NCI-H82 treated with DMSO at 0.1 percent for 48 hours (cell line): Measurements from ENCODE around the gene RGS4.

ENCODE experiments used
- DNase-seq: peaks from one replicate; lab custom pipeline; 2025; ENCODE audit not compliant: unreplicated experiment; lab: John Stamatoyannopoulos, UW

The RGS4 gene

DNA sequence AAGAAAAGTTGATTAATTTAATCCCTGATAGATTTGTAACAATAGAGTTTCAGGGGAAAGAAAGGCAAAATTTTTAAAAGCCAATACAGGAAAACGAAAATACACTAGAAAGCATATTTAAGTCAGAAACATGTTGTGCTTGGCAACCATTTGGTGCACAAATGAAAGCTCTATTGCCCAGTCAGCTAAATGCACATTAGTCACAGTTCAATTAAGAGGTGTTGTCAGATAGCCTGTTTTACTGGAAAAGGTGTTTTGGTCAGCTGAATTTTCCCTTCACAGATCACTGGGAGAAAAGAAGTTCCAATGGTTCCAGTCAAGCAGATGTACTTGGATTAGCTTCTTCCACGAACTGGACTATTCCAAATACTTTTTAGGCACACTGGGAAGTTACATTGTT is 25.4 kb downstream of the RGS4 start:
- DNase-seq = no peak

DNA sequence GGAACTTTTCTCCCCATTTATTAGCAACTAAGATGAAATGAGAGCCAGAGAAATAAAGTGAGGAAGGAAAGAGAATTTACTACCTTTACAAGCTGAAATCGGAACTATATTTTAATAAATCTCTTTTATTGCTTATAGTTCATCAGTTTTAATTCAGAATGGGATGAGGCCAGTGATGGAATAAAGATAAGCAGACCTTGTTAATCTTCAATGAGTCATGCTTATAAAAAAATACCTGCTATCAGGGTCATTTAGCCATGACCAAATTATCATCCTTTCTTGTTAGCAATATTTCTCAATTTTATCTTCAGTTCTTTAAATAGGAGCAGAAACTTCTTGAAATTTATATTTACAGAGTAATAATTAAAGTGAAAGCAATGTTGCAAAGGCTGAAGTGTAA is 26.1 kb downstream of the RGS4 start:
- no peak for DNase-seq

DNA sequence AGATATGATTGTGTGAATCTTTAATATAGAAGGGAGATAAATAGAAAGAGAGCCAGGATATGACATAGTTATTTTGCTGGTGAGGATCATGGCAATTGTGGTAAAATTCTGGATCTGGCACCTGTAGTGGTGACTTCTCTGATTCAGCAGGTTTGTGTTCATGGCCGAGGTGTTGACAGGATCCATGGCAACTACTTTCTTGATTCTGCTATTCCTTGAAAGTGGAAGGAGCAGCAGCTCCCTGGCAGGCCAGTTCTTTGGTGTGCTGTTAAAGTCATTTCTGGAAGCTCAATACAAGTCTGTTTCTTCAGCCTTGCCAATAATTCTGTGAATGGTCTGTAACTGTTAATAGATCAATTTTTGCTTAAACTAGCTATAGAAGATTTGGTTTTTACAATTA is 33.4 kb downstream of the RGS4 start:
- DNase-seq = no peak

DNA sequence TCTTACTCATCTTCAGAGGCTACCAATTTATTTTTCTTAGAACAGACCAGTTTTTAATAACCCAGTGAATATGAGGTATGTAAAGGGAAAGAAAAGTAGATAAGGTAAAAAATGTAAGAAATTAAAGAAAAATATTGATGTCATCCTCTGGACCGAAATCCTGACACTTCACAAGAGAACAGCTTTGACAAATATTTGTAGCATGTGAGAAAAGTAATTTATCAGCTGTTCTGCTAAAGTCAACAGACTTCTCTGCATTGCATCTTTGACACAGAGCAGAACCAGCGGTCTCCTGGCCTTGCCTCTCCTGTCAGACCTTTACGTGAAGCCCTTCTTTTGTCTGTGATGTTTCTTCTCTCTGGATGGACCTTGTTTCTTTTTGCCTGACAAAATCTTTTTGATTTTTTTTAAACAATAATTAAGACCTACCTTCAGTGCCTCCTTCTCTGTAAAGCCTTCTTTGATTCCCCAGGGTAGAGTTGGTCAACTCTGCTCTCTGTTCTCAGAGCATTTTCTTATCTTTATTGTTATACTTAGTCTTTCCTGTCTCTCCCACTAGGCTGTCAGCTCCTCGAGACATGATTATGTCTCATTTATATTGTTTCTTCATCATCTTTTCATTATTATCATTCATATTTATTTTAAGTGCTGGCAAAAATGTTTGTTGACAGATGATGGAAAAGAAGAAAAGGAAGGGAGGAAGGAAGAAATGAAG is 35.4 kb downstream of the RGS4 start:
- DNase-seq = no peak

DNA sequence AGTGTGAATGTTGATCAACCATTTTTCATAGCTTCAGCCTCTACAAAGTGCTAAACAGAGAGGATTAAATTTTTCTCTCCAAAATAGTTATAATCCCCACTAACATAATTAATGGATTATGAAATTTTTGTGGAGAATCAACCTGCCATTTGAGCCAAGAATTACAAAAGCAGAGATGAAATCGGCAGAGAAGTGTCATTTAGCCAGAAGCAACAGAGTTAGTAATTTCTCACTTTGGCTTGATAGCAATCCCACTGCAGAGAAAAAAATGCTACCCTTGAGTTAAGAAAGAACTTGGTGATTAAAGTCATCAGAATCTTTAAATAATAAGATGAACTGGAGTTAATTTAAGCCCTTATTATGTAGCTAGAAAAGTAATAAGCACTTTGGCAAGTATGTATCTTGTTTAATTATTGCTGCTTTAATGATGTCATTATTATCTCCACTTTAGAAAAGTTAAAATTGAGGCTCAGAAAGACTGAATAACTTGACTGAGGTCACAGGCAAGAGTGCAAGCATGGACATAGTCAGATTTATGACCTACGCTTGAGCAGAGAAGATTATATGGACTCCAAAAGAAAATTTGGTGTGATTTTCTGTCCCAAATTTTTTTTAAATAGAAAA is 37.3 kb downstream of the RGS4 start:
- DNase-seq = no peak

DNA sequence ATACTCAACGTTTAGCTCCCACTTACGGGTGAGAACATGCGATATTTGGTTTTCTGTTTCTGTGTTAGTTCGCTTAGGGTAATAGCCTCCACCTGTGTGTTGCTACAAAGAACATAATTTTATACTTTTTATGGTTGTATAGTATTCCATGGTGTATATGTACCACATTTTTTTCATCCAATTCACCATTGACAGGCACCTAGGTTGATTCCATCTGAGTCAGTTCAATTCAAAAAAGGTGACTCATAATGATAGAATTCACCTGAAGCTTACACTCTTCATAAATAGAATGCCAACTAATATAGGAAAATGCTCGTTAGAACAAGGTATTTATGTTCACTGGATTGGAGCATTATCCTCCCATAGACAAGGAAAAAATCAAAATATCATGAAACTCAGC is 38.5 kb downstream of the RGS4 start:
- DNase-seq = no peak

DNA sequence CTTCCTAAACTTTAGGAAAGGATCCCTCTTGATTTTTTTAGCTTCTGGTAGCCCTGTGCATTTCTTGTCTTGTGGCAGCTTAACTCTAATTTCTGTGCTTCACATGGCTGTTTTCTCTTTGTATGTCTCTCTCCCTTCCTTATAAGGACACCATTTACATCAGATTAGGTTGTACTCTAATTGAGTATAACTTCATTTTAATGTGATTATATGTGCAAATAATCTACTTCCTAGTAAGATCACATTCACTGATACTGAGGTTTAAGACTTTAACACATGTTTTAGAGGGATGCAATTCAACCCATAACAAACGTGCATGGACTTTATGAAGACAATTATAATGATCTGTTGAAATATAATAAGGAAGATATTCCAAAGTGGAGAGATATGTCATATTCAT is 46.7 kb downstream of the RGS4 start:
- DNase-seq = peak; percentile 70

DNA sequence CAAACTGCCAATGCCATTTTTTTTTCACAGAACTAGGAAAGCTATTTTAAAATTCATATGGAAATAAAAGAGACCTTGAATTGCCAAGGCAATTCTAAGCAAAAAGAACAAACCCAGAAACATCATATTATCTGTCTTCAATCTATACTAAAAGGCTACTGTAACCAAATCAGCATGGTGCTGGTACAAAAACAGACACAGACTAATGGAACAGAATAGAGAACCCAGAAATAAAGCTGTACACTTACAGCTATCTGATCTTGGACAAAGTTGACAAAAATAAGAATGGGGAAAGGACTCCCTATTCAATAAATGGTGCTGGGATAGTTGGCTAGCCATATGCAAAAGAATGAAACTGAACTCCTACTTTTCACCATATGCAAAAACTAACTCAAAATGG is 50.5 kb downstream of the RGS4 start:
- no peak for DNase-seq

DNA sequence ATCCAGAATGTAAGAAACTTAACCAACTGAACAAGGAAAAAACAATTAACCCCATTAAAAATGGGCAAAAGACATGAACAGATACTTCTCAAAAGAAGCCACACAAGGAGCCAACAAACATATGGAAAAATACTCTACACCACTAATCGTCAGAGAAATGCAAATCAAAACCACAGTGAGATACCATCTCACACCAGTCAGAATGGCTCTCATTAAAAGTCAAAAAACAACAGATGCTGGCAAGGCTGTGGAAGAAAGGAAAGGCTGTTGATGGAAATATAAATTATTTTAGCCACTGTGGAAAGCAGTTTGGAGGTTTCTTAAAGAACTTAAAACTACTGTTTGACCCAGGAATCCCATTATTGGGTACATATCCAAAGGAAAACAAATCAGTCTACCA is 51.2 kb downstream of the RGS4 start:
- no peak for DNase-seq

DNA sequence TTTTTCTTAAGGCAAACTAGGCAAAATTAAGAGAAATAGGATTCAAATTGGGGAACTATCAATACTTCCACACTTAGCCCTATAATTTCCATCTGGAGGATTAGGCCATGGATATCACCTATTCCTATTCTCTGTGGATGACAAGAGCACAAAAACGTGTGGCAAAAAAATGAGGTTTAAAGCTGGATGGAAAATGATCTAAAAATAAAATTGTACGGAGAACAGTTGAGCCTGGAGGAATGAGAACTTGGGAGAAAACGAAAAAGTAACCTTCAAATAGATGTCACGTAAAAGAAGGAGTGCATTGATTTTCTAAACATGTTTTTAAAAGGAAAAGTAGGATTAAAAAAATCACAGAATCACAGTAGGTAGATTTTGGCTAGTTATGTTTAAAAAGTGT is 55.7 kb downstream of the RGS4 start:
- no peak for DNase-seq
